GM19324 (cell line): ENCODE data around the gene MYBL2.
A peak's percentile ranks its signal among the peaks of the same experiment; 100 is the strongest.

Experiments used
- ATAC-seq: cut with Tn5 transposase; IDR thresholded peaks from one replicate; pipeline ENCODE4 v1.9.1; 2021; ENCODE audit warnings: mild to moderate bottlenecking, moderate library complexity; ENCODE audit not compliant: unreplicated experiment, low FRiP score

MYBL2 gene

DNA sequence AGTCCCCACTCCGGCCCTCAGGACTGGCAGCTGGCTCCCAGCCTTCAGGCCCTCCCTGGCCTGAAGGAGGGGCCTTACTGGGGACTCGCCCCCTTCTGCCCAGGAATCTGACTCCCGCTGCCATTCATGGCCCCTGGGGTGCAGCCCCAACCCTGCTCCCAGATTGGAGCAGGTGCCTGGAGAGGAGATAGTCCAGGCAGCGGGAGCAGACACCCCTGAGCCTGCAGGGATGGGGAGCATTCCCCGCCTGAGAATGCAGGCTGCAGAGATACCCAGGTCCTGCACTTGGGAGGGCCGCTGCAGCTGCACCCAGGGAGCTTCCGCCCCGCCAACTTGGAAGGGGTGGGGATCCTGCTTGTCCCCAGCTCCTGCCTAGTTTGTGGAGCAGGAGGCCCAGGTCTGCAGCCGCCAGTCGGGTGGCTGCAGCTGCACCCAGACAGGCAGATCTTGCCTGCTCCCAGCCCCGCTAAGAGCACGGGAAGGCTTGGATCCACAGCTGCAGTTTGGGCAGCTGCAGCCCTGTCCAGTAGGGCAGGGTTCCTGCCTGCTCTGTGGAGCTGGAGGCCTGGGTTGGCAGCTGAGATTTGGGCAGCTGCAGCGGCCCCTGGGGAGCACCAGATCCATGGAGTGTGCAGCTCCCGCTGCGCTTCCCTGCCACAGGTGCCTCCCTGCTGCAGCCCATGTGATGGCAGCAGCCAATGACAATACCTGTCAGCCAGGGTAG, 54.7 kb downstream of the MYBL2 start:
- ATAC-seq = no peak

DNA sequence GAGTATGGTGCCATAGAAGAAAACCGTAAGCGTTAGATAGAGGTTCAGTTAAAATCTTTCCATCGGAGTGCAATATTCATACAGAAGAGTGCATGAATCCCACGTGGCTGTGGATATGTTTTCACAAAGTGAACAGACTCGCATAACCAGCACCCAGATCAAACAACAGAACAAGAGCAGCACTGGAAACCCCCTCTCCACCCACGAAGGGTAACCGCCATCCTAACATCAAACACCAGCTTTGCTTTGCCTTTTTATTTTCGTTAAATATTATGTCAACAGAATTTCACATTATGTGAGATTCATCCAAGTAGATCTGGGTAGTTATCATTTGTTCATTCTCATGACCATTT, 55.2 kb downstream of the MYBL2 start:
- no peak for ATAC-seq

DNA sequence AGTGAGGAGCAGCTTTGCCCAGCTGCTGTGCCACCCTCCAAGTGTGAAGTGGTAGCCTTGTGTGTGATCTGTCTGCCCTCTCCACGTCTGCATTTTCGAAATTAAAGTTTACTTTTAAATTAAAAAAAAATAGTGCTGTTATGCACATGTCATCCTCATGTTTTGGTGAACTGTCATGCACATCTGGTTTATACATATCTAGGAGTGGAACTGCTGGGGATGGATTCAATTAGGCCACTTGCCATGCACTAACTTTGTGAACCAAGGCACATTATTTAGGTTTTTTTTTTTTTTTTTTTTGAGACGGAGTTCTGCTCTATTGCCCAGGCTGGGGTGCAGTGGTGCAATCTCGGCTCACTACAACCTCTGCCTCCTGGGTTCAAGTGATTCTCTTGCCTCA, 56.3 kb downstream of the MYBL2 start:
- ATAC-seq = no peak

DNA sequence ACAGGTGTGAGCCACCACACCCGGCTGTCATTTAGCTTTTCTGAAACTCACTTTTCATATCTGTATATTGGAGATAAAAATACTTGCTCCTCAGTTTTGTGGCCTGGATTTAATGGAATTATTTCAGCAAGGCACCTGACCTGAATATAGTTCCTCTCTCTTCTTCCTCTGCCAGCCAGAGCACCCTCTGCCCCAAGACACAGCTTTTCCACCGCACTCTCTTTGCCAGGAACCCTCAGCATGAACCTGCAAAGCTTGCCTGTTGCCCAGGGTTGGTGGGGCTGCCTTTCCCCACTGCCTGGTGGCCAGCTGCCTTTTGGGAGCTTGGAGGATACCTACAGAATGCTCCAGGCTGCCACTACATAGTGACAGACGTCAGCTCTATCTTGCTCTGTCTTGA, 56.8 kb downstream of the MYBL2 start:
- no peak for ATAC-seq

DNA sequence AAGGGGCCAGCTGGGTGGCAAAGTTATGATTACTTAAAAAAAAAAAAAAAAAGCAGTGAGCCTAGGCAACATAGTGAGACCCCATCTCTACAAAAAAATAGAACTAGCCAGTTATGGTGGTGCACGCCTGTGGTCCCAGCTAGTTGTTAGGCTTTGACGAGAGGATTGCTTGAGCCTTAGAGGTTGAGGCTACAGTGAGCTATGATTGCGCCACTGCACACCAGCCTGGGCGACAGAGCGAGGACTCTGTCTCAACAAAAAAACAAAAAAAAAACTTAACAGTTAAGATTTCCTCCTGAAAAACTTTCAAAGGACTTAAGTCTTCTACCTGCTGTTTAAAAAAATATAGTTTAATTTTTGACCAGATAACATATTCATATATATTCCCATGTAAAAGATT, 57.5 kb downstream of the MYBL2 start:
- no peak for ATAC-seq

DNA sequence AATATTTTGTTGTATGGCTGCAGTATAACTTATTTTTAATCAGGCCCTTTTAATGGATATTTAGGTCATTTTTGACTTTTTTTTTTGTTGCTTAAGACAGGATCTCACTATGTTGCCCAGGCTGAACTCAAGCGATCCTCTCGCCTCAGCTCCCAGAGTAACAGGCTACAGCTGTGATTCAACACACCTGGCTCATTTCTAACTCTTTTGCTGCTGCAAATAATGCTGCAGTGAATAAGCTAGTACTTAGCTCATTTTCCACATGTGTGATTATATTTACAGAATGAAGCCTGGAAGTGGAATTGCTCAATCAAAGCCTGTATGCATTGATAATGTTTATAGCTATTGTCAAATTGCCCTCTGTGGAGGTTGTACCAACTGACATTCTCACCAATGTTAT, 58.8 kb downstream of the MYBL2 start:
- no peak for ATAC-seq

DNA sequence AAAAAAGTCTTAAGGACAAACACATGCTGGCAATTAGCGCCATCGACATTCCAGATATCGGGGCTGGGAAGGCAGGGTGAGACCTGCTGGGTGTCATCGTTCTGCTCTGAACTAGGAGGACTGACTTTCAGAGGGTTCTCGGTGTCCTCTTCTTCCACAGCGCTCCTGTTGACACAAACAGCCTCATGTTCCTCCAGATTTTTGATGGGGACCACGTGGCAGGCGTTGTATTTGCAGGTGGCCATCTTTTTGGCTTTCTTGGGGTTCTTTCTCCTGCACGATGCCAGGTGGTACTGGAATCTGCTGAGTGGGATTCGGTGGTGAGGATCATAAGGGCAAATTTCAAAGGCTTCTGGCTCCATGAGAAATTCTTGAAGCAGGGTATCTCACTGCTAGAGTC, 59.4 kb downstream of the MYBL2 start:
- ATAC-seq = no peak

DNA sequence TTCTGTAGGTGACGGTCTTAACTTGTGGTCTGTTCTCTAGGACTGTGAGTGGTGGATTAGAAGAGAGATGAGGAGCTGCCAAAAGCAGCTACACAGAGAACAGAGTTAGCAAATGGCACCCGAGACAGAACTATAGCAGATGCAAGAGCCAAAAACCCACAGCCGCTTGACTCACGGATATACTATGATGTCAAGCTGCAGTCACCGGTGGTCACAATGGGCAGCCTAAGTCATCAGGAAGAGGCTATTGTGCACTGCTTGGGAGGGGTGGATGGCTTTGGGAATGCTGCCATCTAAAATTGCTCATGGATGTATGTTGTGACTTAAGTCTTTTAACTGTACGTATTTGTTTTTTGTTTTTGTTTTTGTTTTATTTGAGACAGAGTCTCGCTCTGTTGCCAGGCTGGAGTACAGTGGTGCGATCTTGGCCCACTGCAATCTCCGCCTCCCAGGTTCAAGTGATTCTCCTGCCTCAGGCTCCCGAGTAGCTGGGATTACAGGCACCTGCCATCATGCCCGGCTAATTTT, 60.0 kb downstream of the MYBL2 start, which contains the start of gene GTSF1L:
Gene GTSF1L, minus strand, starts transcription at position 192 of the 528 bp plus-strand sequence. CDS start 308 bp downstream, outside the sequence.
- ATAC-seq = no peak

DNA sequence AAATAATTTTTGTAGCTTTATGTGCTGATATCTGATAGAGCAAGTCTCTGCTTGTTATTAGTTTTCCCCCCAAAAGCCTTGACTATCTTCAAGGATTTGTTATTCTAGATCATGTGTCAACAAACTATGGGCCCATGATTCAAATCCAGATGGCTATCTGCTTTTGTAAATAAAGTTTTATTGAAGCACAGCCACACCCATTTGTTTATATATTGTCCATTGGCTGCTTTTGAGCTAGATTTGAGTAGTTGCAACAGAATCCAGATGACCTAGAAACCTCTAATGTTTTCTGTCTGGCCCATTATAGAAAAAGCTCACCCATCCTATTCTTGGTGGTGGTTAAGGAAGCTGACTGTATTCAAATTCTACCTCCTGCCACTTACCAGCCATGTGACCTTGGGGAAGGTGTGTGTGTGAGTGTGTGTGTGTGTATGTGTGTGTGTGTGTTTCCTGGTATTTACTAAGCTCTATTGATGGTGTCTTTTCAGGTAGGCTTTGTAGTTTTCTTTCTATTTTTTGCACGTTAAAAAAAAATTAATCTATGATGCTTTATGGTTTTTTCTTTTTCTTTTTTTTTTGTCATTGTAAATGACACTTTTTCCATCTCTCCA, 61.2 kb downstream of the MYBL2 start:
- peak; percentile 57 for ATAC-seq

DNA sequence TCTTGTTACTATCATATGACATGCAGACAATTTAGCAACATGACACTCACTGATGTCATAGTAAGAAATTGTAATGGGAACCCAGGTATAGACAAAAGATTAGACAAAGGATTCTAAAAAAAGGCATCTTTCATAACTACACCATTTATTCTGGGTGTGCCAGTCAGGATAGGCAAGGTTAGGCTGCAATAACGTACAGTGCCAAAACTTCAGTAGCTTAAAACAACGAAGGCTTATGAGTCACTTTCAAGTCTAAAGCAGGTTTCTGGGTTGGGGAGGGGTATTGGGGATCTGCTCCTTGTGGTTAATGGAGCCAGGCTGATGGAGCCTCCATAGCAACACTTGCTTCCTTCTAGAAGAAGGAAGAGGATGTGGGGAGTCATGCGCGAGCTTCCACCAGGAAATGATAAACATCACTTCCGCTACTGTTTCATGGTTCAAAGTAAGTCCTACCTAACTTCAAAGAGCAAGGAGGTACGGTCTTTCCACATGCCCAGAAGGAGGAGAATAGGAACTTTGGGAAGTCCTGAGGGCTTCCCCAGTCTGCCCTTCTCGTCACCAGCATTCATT, 61.9 kb downstream of the MYBL2 start:
- no peak for ATAC-seq

DNA sequence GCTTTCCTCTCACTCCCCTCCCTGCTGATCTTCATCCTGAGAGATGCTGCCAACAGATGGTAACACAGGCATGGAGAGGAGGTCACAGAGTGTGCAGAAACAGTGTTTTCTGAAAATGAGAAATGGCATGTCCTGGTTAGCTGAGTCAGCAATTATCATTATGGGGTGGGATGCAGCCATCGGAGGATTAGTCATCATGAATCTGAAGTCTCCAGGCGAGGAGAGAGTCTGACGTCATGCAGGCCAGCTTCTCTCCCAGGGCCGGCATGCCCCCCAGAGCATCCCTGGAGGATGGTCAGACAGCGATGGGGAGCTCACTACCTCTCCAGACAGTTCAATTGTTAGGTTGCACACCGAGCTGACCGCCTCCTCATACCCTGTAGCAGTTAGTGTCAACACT, 64.6 kb downstream of the MYBL2 start:
- ATAC-seq = no peak

DNA sequence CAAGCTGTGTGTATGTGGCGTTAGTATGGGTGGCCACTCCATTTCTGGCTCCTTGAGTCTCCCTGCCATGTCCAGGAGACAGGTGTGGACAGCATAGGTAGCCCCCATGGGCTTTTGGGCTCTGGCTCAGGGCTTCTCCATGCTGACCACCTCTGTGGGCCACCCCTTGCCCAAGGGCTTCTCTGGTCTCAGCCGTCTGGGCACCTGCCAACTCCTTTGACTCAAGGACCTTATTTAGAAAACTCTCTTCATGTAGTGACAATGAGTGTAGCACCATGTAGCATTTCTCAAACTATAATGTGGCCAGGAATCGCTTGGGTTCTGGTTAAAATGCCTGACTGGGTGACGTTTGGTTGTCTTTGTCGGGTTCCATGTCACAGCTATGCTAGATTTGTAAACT, 65.0 kb downstream of the MYBL2 start:
- no peak for ATAC-seq

DNA sequence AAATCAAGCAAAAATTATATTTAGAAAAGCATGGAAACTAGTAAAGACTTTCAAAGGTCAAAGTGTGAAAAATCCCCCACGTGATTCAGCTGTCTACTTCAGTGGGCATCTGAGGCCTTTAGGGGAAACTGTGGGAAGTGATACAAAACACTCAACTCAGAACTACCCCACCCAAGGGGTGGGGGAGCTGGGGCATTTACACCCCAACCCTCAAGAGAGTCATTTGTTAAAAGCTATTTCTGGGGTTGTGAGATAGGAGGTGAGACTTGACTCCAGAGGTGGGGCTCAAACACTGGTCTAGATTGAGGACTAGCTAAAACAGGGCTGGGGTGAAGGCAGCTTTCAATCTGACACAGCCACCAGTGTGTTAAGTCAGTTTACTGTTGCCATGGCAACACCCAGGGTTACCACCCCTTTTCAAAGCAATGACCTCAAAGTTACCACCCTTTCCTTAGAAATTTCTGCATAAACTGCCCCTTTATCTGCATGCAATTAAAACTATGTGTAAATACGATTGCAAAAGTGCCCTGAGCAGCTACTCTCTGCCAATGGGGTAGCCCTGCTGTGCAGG, 69.8 kb downstream of the MYBL2 start:
- no peak for ATAC-seq

DNA sequence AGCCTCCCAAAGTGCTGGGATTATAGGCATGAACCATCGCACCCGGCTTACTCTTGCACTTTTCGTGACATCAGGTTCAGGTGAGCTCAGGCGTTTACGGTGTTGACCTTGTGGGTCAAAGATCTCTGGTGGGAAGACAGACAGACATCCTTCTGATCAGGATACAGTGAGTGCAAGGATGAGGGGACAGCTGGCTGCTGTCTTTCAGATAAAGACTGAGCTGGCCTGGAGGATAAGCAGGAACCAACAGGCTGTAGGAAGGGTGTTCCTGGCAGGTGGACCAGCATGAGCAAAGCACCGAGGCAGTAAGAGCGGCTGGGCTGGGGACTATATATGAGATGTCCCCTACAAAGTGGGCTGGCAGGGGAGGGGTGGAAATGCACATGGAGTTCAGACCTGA, 71.0 kb downstream of the MYBL2 start:
- no peak for ATAC-seq

DNA sequence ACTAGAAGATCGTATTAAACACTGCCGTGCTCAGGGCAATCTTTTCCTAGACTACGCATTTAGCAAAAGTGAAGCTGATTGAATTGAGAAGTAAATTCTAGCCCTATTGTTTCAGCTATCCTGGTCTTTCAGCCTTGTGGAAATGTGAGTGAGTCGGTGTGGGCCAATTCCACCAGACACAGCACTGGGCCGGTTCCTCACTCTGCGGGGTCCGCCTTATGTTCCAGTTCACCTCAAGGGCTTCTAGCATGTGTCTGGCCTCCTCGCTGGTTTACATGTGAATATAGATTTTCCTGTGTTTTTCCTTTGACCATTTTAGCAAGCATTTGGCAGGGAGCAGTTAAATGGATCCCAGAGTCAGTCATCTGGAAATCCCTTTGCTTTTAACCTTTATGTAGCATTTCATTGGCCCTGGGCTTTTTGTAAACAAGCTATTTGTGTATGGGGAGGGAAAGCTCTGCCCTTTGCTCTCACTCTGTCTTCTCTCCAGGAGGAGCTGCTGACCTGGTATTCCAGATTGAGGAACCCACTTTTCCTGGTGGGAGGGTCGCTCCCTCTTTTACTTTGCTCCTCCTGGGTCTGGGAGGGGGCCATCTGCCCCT, 72.3 kb downstream of the MYBL2 start:
- ATAC-seq = no peak

DNA sequence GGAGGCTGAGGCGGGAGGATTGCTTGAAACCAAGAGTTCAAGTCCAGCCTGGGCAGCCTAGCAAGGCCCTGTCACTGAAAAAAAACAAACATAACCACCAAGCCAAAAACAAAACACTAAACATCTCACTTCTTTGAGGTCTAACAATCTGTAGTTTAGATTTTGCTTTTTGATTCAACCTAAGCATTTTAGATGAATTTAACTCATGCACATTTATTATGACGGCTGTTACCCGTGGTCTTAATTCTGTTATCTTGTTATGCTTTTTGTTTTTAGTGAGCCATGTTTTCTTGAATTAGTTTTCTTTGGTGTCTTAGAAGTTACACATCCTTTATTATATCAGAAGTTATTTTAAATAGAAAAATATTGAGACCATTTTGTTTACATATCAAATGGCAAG, 73.7 kb downstream of the MYBL2 start:
- no peak for ATAC-seq

DNA sequence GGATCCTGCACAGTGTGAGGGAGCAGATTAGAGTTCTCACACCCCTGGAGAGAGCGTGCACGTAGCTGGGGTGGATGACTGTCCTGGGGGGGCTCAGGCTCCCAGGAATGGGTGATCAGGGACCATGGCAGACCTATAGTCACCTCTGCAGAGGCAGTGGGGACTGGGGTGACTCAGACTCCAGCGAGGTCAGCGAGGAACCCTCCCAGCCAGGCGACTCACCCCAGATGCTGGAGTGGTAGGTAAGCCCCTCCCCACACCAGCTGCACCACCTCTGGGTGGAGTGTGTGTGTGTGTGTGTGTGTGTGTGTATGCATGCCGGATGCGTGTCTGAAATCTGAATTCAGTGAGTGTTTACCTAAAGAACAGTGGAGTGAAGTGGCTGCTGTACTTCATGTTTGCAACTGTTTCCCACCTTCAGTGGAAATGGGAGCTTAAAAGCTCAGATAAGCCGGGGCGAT, 77.3 kb downstream of the MYBL2 start:
- no peak for ATAC-seq

DNA sequence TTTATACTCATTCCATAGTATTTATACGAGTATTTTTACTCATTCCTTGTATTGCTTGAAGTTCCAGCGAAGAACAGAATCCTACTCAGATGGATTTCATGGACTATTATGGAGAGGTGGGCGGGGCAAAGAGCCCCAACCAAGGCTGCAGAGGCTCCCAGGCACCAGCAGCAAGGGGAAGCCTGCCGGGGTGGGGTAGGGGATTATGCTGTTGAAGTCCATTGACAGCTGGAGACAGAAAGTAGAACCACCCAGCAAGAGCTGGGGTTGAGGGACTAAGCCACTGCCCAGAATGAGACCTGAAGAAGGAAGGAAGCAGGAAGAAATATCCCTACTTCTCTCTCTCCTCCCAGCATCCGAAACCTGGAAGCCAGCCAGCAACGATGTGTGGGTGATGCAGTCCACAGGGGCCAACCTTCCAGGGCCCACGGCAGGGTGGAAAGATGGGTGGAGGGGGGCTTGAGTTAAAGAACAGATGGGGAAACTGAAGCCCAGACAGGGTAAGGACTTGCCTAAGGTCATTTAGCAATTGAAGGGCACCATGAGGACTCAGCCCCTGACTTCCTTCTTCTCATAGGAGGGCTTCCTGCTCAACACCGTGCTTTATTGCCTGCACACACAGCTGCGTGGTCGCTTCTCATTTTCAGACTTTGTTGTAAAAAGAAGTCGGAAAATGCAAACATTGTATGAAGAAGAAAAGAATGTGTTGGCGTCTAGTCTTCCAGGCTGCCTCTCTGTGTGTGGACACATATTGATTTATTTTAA, 78.2 kb downstream of the MYBL2 start:
- ATAC-seq = no peak

DNA sequence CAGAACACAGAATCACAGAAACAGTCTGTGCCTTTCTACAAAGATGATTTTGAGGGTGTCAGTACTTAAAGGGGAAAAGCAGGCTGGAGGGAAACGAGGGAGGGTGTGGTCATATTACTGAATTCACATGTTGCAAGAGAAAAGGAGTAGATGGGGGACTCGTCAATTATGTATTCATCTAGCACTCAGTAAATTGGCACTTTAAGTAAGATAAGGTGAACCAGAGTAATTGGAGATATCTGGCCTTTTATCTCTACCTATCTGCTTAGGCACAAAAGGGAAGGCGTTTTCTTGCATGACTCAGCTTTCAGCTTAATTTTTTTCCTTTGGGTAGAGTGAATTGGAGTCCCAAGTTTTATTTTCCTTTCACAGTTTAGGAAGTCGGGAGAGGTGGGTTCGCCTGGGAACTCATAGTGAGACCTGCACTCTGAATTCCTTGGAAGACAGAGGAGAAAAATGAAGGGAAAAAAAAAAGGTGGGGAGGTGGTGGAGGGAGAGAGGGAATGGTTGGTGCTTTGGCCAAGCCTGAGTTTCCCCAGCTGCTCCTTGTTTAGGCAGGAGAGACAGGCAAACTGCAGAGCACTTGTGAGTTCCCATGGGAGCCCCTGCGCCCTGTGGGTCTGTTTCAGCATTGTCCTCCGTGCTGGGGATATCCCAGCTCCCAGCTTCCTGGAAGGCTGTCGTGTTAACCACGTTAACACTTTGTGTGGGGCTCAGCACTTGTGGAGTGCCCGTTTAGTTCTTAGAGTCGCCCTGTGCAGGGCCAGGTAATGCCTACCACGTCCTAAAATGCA, 79.6 kb downstream of the MYBL2 start:
- ATAC-seq = no peak

DNA sequence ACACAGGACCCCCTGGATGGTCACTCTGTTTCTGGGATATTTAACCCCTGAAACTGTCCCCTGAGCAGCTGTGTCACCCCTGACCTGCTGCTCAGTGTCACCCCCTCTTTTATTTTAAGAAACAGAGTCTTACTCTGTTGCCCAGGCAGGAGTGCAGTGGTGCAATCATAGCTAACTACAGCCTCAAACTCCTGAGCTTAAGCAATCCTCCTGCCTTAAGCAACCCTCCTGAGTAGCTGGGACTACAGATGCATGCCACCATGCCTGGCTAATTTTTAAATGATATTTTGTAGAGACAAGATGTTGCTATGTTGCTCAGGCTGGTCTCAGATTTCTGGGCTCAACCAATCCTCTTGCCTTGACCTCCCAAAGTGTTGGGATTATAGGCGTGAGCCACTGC, 81.4 kb downstream of the MYBL2 start:
- no peak for ATAC-seq
